Mammary microvascular endothelial cell (primary cell): Measurements from ENCODE around the gene LHX6. TPM values are rescaled to one million over a fixed set of nuclear protein-coding genes. Genes with fewer than 3 reads are reported as not detected.

Experiments used
- total RNA-seq: library from RNA; depleted of rRNA; stranded (reverse); fragments of >200 nt; gene quantifications from 2 replicates; pipeline ENCODE4 v1.2.3, GENCODE V29; 2015

LHX6 gene
- total RNA-seq, result 16.9 and 17.3 TPM in 2 replicates

DNA sequence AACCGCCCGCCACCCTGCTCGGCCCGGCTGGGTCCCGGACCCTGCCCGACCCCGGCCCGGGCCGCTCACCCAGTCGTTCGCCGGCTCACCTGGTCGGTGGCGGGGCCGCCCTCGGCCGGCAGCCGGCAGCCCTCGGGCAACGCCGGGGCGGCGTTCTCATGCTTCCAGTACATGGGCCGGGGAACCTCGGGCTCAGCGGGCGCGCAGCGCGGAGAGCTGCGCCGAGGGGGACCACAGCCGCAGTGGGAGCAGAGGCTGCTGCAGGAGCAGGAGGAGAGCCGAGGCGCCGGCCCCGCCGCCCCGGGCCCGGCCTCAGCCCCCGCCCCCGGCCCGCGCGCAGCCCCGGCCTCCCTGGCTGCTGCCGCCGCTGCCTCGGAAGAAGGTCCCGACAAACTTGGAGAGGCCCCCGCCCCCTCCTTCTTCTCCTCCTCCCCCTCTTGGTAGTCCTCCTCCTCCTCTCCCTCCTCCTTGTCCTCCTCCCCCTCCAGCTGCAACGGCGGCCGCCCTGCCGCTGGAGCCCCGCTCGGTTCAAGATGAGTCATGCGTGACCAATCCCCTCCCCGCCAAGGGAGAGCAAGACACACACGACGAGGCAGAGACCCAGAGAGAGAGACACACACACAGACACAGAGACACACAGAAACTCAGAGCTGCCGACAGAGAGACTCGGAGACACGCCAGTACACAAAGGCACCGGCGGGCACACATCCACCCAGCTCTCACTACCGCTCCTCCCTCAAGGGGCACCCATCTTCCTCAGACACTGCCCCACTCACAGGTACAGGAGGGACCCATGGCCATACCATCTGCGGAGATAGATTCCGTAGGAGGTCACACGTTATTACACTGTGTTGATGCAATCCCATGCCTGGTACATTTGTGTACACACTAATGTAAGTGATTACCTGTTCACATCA is at the start of gene LHX6:
TSS of gene LHX6 (minus strand) at position 390 of the 917 bp plus-strand sequence. CDS start at position 173, 217 bp downstream.

DNA sequence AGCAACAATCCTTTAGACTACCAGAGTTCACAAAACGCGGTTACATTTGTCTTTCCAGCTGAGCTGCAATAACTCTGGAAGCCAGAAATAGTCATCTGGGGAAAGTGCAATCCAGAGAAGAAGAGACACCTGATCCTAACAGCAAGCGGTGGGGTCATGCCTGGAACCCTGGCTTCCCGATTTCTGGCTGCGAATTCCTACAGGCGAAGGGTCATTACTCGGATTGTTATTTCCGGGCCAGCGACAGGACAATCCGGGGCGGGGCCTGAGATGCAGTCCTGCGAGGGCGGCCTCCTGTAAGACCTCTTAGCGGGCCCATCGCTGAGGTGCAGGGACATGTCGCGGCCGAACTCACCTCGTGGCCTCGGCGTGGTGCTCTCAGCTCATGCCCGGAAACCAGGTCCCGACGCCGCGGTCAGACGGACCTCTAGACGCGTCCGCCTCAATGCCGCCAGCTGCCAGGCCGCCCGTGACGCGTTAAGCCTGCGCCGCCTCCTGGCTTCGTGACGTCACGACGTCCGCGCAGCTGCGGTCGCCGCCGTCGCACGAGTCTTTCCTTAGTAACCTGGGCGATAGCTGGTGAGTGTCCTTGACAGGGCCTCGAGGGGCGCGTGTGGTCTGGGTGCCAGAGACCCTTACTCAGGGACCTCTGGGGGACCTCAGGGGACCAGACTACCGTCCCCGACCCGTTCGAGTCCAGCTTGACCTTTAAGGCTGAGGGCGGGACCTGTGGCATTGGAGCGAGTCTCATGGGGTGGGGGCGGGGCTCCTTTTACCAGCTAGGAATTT is 35.8 kb upstream of the LHX6 start, which contains the start of the genes MRRF and RBM18:
TSS of gene MRRF (plus strand) at position 523 of the 789 bp plus-strand sequence. CDS start 6,010 bp downstream, outside the sequence.
TSS of gene RBM18 (minus strand) at position 481 of the 789 bp plus-strand sequence. CDS start 3,348 bp downstream, outside the sequence.

DNA sequence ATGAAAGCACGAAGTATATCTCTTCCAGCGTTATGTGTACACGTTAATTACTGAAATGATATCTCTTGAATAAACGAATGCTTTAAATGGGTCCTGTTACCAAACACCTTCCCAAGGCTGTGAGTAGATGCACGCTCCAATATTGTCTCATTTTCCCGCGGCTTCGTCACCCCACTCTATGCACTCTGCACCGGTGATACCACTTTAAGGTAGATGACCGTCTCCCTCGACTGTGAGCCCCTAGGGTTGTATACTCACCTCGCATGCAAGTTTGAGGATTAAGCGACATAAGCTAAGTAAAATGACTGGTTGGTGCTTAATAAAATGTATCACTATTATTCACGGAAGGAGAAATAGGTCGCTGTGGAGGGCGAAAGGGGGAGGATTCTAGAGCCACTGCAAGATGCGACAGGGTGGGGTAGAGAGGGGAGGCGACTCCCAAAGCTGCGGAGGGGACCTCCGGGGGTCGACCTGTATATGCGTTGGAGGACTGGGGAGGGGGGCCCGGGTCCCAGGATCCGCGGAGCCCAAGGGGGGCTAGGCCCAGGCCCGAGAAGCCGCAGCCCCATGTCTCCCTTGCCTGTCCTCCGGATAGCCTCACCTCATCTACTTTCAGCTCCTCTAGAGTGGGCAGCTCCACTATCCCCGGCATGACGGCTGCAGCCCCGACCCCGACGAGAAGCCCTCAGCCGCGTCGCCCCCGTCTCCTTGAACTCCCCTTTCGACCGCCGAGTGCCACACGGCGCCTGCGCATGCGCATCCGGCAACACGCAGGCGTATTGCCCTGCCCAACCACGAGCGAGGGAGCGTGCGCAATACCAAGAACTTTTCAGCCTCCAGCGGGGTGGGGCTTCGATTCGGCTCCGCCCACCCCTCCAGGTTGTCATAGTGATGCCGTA is 69.5 kb downstream of the LHX6 start, which contains the start of the genes MORN5 and NDUFA8:
TSS of gene MORN5 (plus strand) at position 883 of the 899 bp plus-strand sequence. CDS start 65 bp downstream, outside the sequence.
TSS of gene NDUFA8 (minus strand) at position 754 of the 899 bp plus-strand sequence. CDS start at position 652, 102 bp downstream.

Other genes with a start within 250 kb of the LHX6 start
- 2.7 and 4.7 TPM in 2 replicates for gene TTLL11, start 135.6 kb downstream of the LHX6 start, total RNA-seq
- 70.5 and 73.3 TPM in 2 replicates for gene NDUFA8, start 69.2 kb downstream of the LHX6 start, total RNA-seq
- gene MORN5, start 69.0 kb downstream of the LHX6 start, total RNA-seq, result not detected in 2 replicates
- gene RBM18, start 35.9 kb upstream of the LHX6 start, total RNA-seq, result 12.6 and 18.7 TPM in 2 replicates
- gene MRRF, start 35.9 kb upstream of the LHX6 start, total RNA-seq, result 32.5 and 32.7 TPM in 2 replicates
- 0.59 and 1.5 TPM in 2 replicates for gene PTGS1, start 142.1 kb upstream of the LHX6 start, total RNA-seq
- not detected in 2 replicates for gene OR1J1, start 249.0 kb upstream of the LHX6 start, total RNA-seq